ENCODE data around the gene MICU1.
"Not testable (repeated sequence)": the region's sequence is repeated elsewhere in the genome, so short reads cannot be mapped to it uniquely, and the experiment has no call there.

MICU1 gene

GRCh38 chr10:72353028-72353964 is 272.6 kb downstream of the MICU1 start:
- Histone ChIP-seq H3K9me3 (ENCODE audit: control insufficient read depth, low read length) (no peaks in the 10 kb centered on the region), H3K27me3 (ENCODE audit: control insufficient read depth, insufficient read depth, low read length) (no peaks in the 10 kb centered on the region), H3K4me1 (peaks cover 17% of the 10 kb centered on the region), H2AFZ (peak overlapping the region; percentile 93), H3K4me3 (ENCODE audit: low read depth, low read length) (peak overlapping the region; percentile 100), H3K36me3 (ENCODE audit: control insufficient read depth, insufficient read depth, low read length) (no peaks in the 10 kb centered on the region), H3K27ac (peak overlapping the region; percentile 96), H3K9ac (no peak overlapping the region), H3K4me2 (ENCODE audit: low read length) (peak overlapping the region; percentile 82), H3K79me2 (peaks cover 42% of the 10 kb centered on the region)
- TF ChIP-seq, protein P1, sequence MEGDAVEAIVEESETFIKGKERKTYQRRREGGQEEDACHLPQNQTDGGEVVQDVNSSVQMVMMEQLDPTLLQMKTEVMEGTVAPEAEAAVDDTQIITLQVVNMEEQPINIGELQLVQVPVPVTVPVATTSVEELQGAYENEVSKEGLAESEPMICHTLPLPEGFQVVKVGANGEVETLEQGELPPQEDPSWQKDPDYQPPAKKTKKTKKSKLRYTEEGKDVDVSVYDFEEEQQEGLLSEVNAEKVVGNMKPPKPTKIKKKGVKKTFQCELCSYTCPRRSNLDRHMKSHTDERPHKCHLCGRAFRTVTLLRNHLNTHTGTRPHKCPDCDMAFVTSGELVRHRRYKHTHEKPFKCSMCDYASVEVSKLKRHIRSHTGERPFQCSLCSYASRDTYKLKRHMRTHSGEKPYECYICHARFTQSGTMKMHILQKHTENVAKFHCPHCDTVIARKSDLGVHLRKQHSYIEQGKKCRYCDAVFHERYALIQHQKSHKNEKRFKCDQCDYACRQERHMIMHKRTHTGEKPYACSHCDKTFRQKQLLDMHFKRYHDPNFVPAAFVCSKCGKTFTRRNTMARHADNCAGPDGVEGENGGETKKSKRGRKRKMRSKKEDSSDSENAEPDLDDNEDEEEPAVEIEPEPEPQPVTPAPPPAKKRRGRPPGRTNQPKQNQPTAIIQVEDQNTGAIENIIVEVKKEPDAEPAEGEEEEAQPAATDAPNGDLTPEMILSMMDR (IDR thresholded peaks at IDR 0.05), result no peak

GRCh38 chr10:72351479-72351878 is 274.4 kb downstream of the MICU1 start:
- Histone ChIP-seq H3K4me1 (peaks cover 17% of the 10 kb centered on the region), H3K9me3 (ENCODE audit: control insufficient read depth, low read length) (no peaks in the 10 kb centered on the region), H3K27me3 (ENCODE audit: control insufficient read depth, insufficient read depth, low read length) (no peaks in the 10 kb centered on the region), H3K4me2 (ENCODE audit: low read length) (no peak overlapping the region), H3K4me3 (ENCODE audit: low read depth, low read length) (no peak overlapping the region), H3K27ac (no peak overlapping the region), H3K9ac (no peak overlapping the region), H3K36me3 (ENCODE audit: control insufficient read depth, insufficient read depth, low read length) (no peaks in the 10 kb centered on the region), H2AFZ (no peak overlapping the region), H3K79me2 (peaks cover 59% of the 10 kb centered on the region)
- TF ChIP-seq, protein P1 (IDR thresholded peaks at IDR 0.05), result no peak

GRCh38 chr10:72349438-72349837 is 276.4 kb downstream of the MICU1 start:
- H3K9me3 ChIP-seq (ENCODE audit: control insufficient read depth, low read length), result no peaks in the 10 kb centered on the region
- no peak overlapping the region for H3K4me3 ChIP-seq (ENCODE audit: low read depth, low read length)
- TF ChIP-seq, protein P1 (IDR thresholded peaks at IDR 0.05), result no peak
- H3K4me1 ChIP-seq, result peaks cover 15% of the 10 kb centered on the region
- no peaks in the 10 kb centered on the region for H3K27me3 ChIP-seq (ENCODE audit: control insufficient read depth, insufficient read depth, low read length)
- H3K4me2 ChIP-seq (ENCODE audit: low read length), result peak overlapping the region; percentile 3
- no peak overlapping the region for H3K27ac ChIP-seq
- no peak overlapping the region for H3K9ac ChIP-seq
- no peaks in the 10 kb centered on the region for H3K36me3 ChIP-seq (ENCODE audit: control insufficient read depth, insufficient read depth, low read length)
- H3K79me2 ChIP-seq, result peaks cover 71% of the 10 kb centered on the region
- no peak overlapping the region for H2AFZ ChIP-seq

DNA sequence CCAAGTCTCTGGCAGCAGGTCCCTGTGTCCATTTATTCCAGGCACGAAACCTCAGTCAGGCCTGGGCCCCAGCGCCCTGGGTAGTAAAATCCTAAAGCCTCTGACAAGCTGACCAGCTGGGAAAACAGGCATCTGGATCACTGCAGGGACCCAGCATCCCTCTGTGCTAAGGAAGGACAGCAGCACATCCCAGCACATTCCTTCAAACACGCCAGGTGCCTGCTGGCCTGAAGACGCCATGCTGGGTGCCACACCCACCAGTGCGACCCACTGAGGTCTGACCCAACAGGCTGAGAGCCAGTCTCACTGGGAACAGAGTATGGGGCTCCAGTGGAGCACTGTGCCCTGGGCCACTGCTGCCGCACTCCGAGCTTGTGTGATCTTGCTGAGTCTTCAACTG is 277.6 kb downstream of the MICU1 start:
- Histone ChIP-seq H3K27me3 (ENCODE audit: control insufficient read depth, insufficient read depth, low read length) (no peaks in the 10 kb centered on the region), H2AFZ (no peak overlapping the region), H3K9me3 (ENCODE audit: control insufficient read depth, low read length) (no peaks in the 10 kb centered on the region), H3K4me3 (ENCODE audit: low read depth, low read length) (no peak overlapping the region), H3K36me3 (ENCODE audit: control insufficient read depth, insufficient read depth, low read length) (no peaks in the 10 kb centered on the region), H3K79me2 (peaks cover 76% of the 10 kb centered on the region), H3K4me1 (peaks cover 11% of the 10 kb centered on the region), H3K27ac (no peak overlapping the region), H3K9ac (no peak overlapping the region), H3K4me2 (ENCODE audit: low read length) (no peak overlapping the region)
- TF ChIP-seq, protein P1 (IDR thresholded peaks at IDR 0.05), result no peak

- not testable (repeated sequence) for H3K27ac ChIP-seq; H3K36me3 ChIP-seq (ENCODE audit: control insufficient read depth, insufficient read depth, low read length); H3K4me2 ChIP-seq (ENCODE audit: low read length); H3K9me3 ChIP-seq (ENCODE audit: control insufficient read depth, low read length); H3K4me1 ChIP-seq; H3K27me3 ChIP-seq (ENCODE audit: control insufficient read depth, insufficient read depth, low read length); H3K9ac ChIP-seq; H3K4me3 ChIP-seq (ENCODE audit: low read depth, low read length); H2AFZ ChIP-seq
- H3K79me2 ChIP-seq, result peaks cover 61% of the 10 kb centered on the region
These were observed 279.8 kb downstream of the MICU1 start for GRCh38 chr10:72346117-72346516.

Data from parathyroid adenoma (tissue), 2 donors.